GM23248 (cell line): ENCODE data around the gene HIC1.

Source experiments
- EZH2 ChIP-seq: fragments of 200-600 bp; sonication (generic); IDR thresholded peaks from 2 replicates; pipeline ENCODE4 v1.6.1; 2018; ENCODE audit warnings: antibody characterized with exemption, mild to moderate bottlenecking; ENCODE audit not compliant: insufficient read depth, poor library complexity, severe bottlenecking
- EZH2phosphoT487 ChIP-seq: fragments of 200-600 bp; sonication (generic); IDR thresholded peaks from 2 replicates; pipeline ENCODE4 v1.6.1; 2018; ENCODE audit warnings: antibody characterized with exemption, moderate library complexity, mild to moderate bottlenecking, low read depth; ENCODE audit not compliant: insufficient read depth

GRCh38 chr17:2105663-2106062 lies 50.8 kb downstream of the HIC1 start:
- TF ChIP-seq EZH2, result no peak
- TF ChIP-seq EZH2phosphoT487, result no peak
